WTC11 (cell line): ENCODE results near the gene B3GALT5. TPM values are rescaled to one million over a fixed set of nuclear protein-coding genes. Genes with fewer than 3 reads are reported as not detected.

Experiments
- ATAC-seq: fragments of 200-7000 bp; cut with Tn5 transposase; 2 replicates; pipeline ENCODE4 v1.10.0; 2021; ENCODE audit warnings: mild to moderate bottlenecking, moderate library complexity
- CTCF ChIA-PET: fragments of 300-600 bp; sonication (Branson Sonifier 250); formaldehyde crosslinking; loops from one replicate; lab custom pipeline; 2021; ENCODE audit warnings: antibody characterized with exemption; lab: Charles Lee
- POLR2A ChIA-PET: fragments of 350-600 bp; sonication (Branson Sonifier 250); formaldehyde crosslinking; loops from one replicate; lab custom pipeline; 2021; ENCODE audit warnings: antibody characterized with exemption; lab: Charles Lee
- DNase-seq: peaks from one replicate; pipeline ENCODE4 v3.0.0; 2021; ENCODE audit warnings: low spot score
- H3K27ac Mint-ChIP-seq: 2 replicates; pipeline ENCODE4 v1.8.0; 2021; ENCODE audit warnings: mixed read lengths
- H3K27me3 Mint-ChIP-seq: 2 replicates; pipeline ENCODE4 v1.8.0; 2021; ENCODE audit warnings: low read depth, mild to moderate bottlenecking, moderate library complexity, mixed read lengths
- H3K36me3 Mint-ChIP-seq: 2 replicates; pipeline ENCODE4 v1.8.0; 2021; ENCODE audit warnings: mixed read lengths
- H3K4me1 Mint-ChIP-seq: 2 replicates; pipeline ENCODE4 v1.8.0; 2022; ENCODE audit warnings: mixed read lengths
- H3K4me3 Mint-ChIP-seq: 2 replicates; pipeline ENCODE4 v1.8.0; 2021; ENCODE audit warnings: mild to moderate bottlenecking, moderate library complexity, mixed read lengths
- H3K9me3 Mint-ChIP-seq: 2 replicates; pipeline ENCODE4 v1.8.0; 2021; ENCODE audit warnings: mixed read lengths
- IRF2 ChIP-seq: sonication (generic); formaldehyde crosslinking; IDR thresholded peaks from 2 replicates; pipeline ENCODE4 v1.8.0; 2022; ENCODE audit warnings: low read depth, missing genetic modification reagents, borderline replicate concordance
- MLX ChIP-seq: sonication (generic); formaldehyde crosslinking; IDR thresholded peaks from 2 replicates; pipeline ENCODE4 v1.8.1; 2023; ENCODE audit warnings: mild to moderate bottlenecking, missing genetic modification reagents, moderate library complexity
- SMAD3 ChIP-seq: sonication (generic); formaldehyde crosslinking; IDR thresholded peaks from 2 replicates; pipeline ENCODE4 v1.8.0; 2022; ENCODE audit warnings: missing genetic modification reagents, mild to moderate bottlenecking, borderline replicate concordance
- SP1 ChIP-seq: sonication (generic); formaldehyde crosslinking; conservative IDR thresholded peaks from 2 replicates; pipeline ENCODE4 v1.8.1; 2022; ENCODE audit warnings: missing genetic modification reagents
- STAT6 ChIP-seq: sonication (generic); formaldehyde crosslinking; conservative IDR thresholded peaks from 2 replicates; pipeline ENCODE4 v1.8.1; 2023; ENCODE audit warnings: mild to moderate bottlenecking, low read depth, missing genetic modification reagents, moderate library complexity
- TP53 ChIP-seq: sonication (generic); formaldehyde crosslinking; IDR thresholded peaks from 2 replicates; pipeline ENCODE4 v1.8.1; 2023; ENCODE audit warnings: mild to moderate bottlenecking, missing genetic modification reagents
- ZNF317 ChIP-seq: sonication (generic); formaldehyde crosslinking; IDR thresholded peaks from 2 replicates; pipeline ENCODE4 v1.8.1; 2023; ENCODE audit warnings: low read depth, mild to moderate bottlenecking, moderate library complexity, missing genetic modification reagents, borderline replicate concordance
- total RNA-seq: library from RNA; stranded (reverse); gene quantifications from 3 replicates; pipeline ENCODE4 v1.2.3, GENCODE V29; 2021
- TF ChIP-seq, protein P1 (sequence below): sonication (generic); formaldehyde crosslinking; IDR thresholded peaks from 2 replicates; pipeline ENCODE4 v1.8.1; 2022; ENCODE audit warnings: low read depth, missing genetic modification reagents, borderline replicate concordance
- TF ChIP-seq, protein P2 (sequence below): sonication (generic); formaldehyde crosslinking; IDR thresholded peaks from 2 replicates; pipeline ENCODE4 v1.8.0; 2023; ENCODE audit warnings: missing genetic modification reagents, mild to moderate bottlenecking, borderline replicate concordance
- TF ChIP-seq, protein P3 (sequence below): sonication (generic); formaldehyde crosslinking; conservative IDR thresholded peaks from 2 replicates; pipeline ENCODE4 v1.8.1; 2022; ENCODE audit warnings: mild to moderate bottlenecking, missing genetic modification reagents
- TF ChIP-seq, protein P4 (sequence below): sonication (generic); formaldehyde crosslinking; IDR thresholded peaks from 2 replicates; pipeline ENCODE4 v1.8.0; 2022; ENCODE audit warnings: missing genetic modification reagents
- TF ChIP-seq, protein P5 (sequence below): fragments of 250-450 bp; sonication (Bioruptor Pico); IDR thresholded peaks from 2 replicates; pipeline ENCODE4 v1.9.0; 2021; ENCODE audit warnings: mild to moderate bottlenecking, borderline replicate concordance

B3GALT5 gene
- total RNA-seq, 1 experiment from 2014 or later, result 25.8 TPM

- TF ChIP-seq, protein P1, sequence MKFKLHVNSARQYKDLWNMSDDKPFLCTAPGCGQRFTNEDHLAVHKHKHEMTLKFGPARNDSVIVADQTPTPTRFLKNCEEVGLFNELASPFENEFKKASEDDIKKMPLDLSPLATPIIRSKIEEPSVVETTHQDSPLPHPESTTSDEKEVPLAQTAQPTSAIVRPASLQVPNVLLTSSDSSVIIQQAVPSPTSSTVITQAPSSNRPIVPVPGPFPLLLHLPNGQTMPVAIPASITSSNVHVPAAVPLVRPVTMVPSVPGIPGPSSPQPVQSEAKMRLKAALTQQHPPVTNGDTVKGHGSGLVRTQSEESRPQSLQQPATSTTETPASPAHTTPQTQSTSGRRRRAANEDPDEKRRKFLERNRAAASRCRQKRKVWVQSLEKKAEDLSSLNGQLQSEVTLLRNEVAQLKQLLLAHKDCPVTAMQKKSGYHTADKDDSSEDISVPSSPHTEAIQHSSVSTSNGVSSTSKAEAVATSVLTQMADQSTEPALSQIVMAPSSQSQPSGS (CRISPR knock-in tag), result no peak
- TF ChIP-seq STAT6 (CRISPR knock-in tag), result no peak
- TF ChIP-seq, protein P2, sequence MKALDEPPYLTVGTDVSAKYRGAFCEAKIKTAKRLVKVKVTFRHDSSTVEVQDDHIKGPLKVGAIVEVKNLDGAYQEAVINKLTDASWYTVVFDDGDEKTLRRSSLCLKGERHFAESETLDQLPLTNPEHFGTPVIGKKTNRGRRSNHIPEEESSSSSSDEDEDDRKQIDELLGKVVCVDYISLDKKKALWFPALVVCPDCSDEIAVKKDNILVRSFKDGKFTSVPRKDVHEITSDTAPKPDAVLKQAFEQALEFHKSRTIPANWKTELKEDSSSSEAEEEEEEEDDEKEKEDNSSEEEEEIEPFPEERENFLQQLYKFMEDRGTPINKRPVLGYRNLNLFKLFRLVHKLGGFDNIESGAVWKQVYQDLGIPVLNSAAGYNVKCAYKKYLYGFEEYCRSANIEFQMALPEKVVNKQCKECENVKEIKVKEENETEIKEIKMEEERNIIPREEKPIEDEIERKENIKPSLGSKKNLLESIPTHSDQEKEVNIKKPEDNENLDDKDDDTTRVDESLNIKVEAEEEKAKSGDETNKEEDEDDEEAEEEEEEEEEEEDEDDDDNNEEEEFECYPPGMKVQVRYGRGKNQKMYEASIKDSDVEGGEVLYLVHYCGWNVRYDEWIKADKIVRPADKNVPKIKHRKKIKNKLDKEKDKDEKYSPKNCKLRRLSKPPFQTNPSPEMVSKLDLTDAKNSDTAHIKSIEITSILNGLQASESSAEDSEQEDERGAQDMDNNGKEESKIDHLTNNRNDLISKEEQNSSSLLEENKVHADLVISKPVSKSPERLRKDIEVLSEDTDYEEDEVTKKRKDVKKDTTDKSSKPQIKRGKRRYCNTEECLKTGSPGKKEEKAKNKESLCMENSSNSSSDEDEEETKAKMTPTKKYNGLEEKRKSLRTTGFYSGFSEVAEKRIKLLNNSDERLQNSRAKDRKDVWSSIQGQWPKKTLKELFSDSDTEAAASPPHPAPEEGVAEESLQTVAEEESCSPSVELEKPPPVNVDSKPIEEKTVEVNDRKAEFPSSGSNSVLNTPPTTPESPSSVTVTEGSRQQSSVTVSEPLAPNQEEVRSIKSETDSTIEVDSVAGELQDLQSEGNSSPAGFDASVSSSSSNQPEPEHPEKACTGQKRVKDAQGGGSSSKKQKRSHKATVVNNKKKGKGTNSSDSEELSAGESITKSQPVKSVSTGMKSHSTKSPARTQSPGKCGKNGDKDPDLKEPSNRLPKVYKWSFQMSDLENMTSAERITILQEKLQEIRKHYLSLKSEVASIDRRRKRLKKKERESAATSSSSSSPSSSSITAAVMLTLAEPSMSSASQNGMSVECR (CRISPR knock-in tag), result no peak
- TF ChIP-seq, protein P3, sequence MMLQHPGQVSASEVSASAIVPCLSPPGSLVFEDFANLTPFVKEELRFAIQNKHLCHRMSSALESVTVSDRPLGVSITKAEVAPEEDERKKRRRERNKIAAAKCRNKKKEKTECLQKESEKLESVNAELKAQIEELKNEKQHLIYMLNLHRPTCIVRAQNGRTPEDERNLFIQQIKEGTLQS (CRISPR knock-in tag), result no peak
- TF ChIP-seq TP53, result no peak
- TF ChIP-seq, protein P4, sequence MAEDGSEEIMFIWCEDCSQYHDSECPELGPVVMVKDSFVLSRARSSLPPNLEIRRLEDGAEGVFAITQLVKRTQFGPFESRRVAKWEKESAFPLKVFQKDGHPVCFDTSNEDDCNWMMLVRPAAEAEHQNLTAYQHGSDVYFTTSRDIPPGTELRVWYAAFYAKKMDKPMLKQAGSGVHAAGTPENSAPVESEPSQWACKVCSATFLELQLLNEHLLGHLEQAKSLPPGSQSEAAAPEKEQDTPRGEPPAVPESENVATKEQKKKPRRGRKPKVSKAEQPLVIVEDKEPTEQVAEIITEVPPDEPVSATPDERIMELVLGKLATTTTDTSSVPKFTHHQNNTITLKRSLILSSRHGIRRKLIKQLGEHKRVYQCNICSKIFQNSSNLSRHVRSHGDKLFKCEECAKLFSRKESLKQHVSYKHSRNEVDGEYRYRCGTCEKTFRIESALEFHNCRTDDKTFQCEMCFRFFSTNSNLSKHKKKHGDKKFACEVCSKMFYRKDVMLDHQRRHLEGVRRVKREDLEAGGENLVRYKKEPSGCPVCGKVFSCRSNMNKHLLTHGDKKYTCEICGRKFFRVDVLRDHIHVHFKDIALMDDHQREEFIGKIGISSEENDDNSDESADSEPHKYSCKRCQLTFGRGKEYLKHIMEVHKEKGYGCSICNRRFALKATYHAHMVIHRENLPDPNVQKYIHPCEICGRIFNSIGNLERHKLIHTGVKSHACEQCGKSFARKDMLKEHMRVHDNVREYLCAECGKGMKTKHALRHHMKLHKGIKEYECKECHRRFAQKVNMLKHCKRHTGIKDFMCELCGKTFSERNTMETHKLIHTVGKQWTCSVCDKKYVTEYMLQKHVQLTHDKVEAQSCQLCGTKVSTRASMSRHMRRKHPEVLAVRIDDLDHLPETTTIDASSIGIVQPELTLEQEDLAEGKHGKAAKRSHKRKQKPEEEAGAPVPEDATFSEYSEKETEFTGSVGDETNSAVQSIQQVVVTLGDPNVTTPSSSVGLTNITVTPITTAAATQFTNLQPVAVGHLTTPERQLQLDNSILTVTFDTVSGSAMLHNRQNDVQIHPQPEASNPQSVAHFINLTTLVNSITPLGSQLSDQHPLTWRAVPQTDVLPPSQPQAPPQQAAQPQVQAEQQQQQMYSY (CRISPR knock-in tag), result no peak
- no peak for TF ChIP-seq ZNF317 (CRISPR knock-in tag)
Measured at GRCh38 chr21:39597595-39597994, 15.1 kb upstream of the B3GALT5 start (continued).

GRCh38 chr21:39599191-39599970, 13.4 kb upstream of the B3GALT5 start:
- Mint-ChIP-seq H3K4me1 (peaks cover 35% of the 10 kb centered on the region), H3K27ac (no peak overlapping the region), H3K4me3 (no peak overlapping the region), H3K9me3 (peaks cover 21% of the 10 kb centered on the region), H3K36me3 (peaks cover 31% of the 10 kb centered on the region), H3K27me3 (no peaks in the 10 kb centered on the region)
- DNase-seq, result no peak
- ChIA-PET POLR2A (no interaction called here), CTCF (interaction anchor here (1.0 kb wide), 1 partner anchor 18 kb away, joined by 3 read pairs; no protein-coding TSS in a partner anchor)
- no peak for ATAC-seq
- TF ChIP-seq SP1 (CRISPR knock-in tag) (no peak), IRF2 (CRISPR knock-in tag) (no peak), SMAD3 (CRISPR knock-in tag) (no peak), MLX (CRISPR knock-in tag) (no peak)
- TF ChIP-seq, protein P5, sequence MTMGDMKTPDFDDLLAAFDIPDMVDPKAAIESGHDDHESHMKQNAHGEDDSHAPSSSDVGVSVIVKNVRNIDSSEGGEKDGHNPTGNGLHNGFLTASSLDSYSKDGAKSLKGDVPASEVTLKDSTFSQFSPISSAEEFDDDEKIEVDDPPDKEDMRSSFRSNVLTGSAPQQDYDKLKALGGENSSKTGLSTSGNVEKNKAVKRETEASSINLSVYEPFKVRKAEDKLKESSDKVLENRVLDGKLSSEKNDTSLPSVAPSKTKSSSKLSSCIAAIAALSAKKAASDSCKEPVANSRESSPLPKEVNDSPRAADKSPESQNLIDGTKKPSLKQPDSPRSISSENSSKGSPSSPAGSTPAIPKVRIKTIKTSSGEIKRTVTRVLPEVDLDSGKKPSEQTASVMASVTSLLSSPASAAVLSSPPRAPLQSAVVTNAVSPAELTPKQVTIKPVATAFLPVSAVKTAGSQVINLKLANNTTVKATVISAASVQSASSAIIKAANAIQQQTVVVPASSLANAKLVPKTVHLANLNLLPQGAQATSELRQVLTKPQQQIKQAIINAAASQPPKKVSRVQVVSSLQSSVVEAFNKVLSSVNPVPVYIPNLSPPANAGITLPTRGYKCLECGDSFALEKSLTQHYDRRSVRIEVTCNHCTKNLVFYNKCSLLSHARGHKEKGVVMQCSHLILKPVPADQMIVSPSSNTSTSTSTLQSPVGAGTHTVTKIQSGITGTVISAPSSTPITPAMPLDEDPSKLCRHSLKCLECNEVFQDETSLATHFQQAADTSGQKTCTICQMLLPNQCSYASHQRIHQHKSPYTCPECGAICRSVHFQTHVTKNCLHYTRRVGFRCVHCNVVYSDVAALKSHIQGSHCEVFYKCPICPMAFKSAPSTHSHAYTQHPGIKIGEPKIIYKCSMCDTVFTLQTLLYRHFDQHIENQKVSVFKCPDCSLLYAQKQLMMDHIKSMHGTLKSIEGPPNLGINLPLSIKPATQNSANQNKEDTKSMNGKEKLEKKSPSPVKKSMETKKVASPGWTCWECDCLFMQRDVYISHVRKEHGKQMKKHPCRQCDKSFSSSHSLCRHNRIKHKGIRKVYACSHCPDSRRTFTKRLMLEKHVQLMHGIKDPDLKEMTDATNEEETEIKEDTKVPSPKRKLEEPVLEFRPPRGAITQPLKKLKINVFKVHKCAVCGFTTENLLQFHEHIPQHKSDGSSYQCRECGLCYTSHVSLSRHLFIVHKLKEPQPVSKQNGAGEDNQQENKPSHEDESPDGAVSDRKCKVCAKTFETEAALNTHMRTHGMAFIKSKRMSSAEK, result no peak
